HepG2 (cell line): ENCODE results near the gene SCYL1. TPM values are rescaled to one million over a fixed set of nuclear protein-coding genes. Genes with fewer than 3 reads are reported as not detected.

Source experiments
- ARID5B ChIP-seq: IDR thresholded peaks from 2 replicates; pipeline ENCODE4 v1.4.0; 2020; ENCODE audit warnings: mild to moderate bottlenecking, missing genetic modification reagents
- ARNTL ChIP-seq: sonication (generic); formaldehyde crosslinking; IDR thresholded peaks from 2 replicates; pipeline ENCODE4 v1.4.0; 2020; ENCODE audit warnings: mild to moderate bottlenecking, missing genetic modification reagents
- FOSL1 ChIP-seq: sonication (generic); formaldehyde crosslinking; IDR thresholded peaks from 2 replicates; pipeline ENCODE4 v1.9.0; 2021; ENCODE audit warnings: missing genetic modification reagents, borderline replicate concordance
- GABPB1 ChIP-seq: IDR thresholded peaks from 2 replicates; pipeline ENCODE4 v1.6.1; 2016; ENCODE audit warnings: mild to moderate bottlenecking, missing genetic modification reagents, moderate library complexity, missing compliant biosample characterization
- ISL2 ChIP-seq: sonication (generic); formaldehyde crosslinking; IDR thresholded peaks from 2 replicates; pipeline ENCODE4 v1.5.0; 2020; ENCODE audit warnings: missing genetic modification reagents
- JUND ChIP-seq: sonication (generic); formaldehyde crosslinking; IDR thresholded peaks from 2 replicates; pipeline ENCODE4 v1.8.0; 2022; ENCODE audit warnings: mild to moderate bottlenecking, missing genetic modification reagents
- LCORL ChIP-seq, 2 experiments: fragments of 450-650 bp in 1 of 2; sonication (generic) in 1 of 2; formaldehyde crosslinking in 1 of 2; IDR thresholded peaks; 2 replicates each; pipeline versions ENCODE4 v1.5.0 to v1.6.1; 2017 to 2020; ENCODE audit warnings: antibody characterized with exemption in 1 of 2, missing genetic modification reagents in 1 of 2
- NFYB ChIP-seq: sonication (generic); formaldehyde crosslinking; IDR thresholded peaks from 2 replicates; pipeline ENCODE4 v1.4.0; 2020; ENCODE audit warnings: missing genetic modification reagents
- NR2F6 ChIP-seq, 2 experiments: IDR thresholded peaks; 2 replicates each; pipeline ENCODE4 v1.6.1; 2016; ENCODE audit warnings: antibody characterized with exemption in 1 of 2, mild to moderate bottlenecking in 1 of 2
- PHF21A ChIP-seq: sonication (generic); formaldehyde crosslinking; IDR thresholded peaks from 2 replicates; pipeline ENCODE4 v1.5.0; 2020; ENCODE audit warnings: mild to moderate bottlenecking, missing genetic modification reagents
- SKI ChIP-seq: fragments of 450-650 bp; IDR thresholded peaks from one replicate; pipeline ENCODE4 v1.6.1; 2018; ENCODE audit warnings: mild to moderate bottlenecking; ENCODE audit not compliant: partially characterized antibody
- SKIL ChIP-seq: sonication (generic); formaldehyde crosslinking; IDR thresholded peaks from 2 replicates; pipeline ENCODE4 v1.8.0; 2022; ENCODE audit warnings: missing genetic modification reagents, mild to moderate bottlenecking, moderate library complexity, borderline replicate concordance
- ZBTB39 ChIP-seq: sonication (generic); formaldehyde crosslinking; IDR thresholded peaks from 2 replicates; pipeline ENCODE4 v1.5.0; 2020; ENCODE audit warnings: missing genetic modification reagents
- ZNF292 ChIP-seq: sonication (generic); formaldehyde crosslinking; IDR thresholded peaks from 2 replicates; pipeline ENCODE4 v1.8.1; 2022; ENCODE audit warnings: mild to moderate bottlenecking, low read depth, missing genetic modification reagents, borderline replicate concordance
- ZNF503 ChIP-seq: sonication (generic); formaldehyde crosslinking; IDR thresholded peaks from 2 replicates; pipeline ENCODE4 v1.4.0; 2020; ENCODE audit warnings: missing genetic modification reagents
- ZNF691 ChIP-seq: sonication (generic); formaldehyde crosslinking; IDR thresholded peaks from 2 replicates; pipeline ENCODE4 v1.4.0; 2020; ENCODE audit warnings: missing genetic modification reagents, low read depth, mild to moderate bottlenecking, borderline replicate concordance
- polyA plus RNA-seq, 8 experiments: library from polyadenylated mRNA; depleted of rRNA in 3 of 8; stranded (reverse) in 7 of 8; unstranded in 1 of 8; fragments of >200 nt; fragmentation: Illumina TruSeq in 4 of 8; extraction: Trizol in 4 of 8; gene quantifications; 2 replicates each; pipeline versions ENCODE4 v1.2.1 to v1.2.3, GENCODE V29; 2011 to 2016; ENCODE audit warnings: low read depth in 4 of 8, missing spikeins in 1 of 8, mixed read lengths in 1 of 8; ENCODE audit not compliant: insufficient read depth in 1 of 8
- total RNA-seq, 5 experiments: library from RNA; depleted of rRNA; stranded (reverse); fragments of >200 nt; fragmentation: Illumina TruSeq; extraction: Trizol; gene quantifications; 2 replicates each; pipeline ENCODE4 v1.2.3, GENCODE V29; 2016; ENCODE audit warnings: low read depth in 1 of 5

Gene SCYL1
- total and polyA plus RNA-seq, 2 of the 13 experiments (the other 11 are each of a cell fraction or from before 2014, with no cell fraction given) = 65.9 to 103 TPM

GRCh38 chr11:65529475-65530156 is 4.7 kb downstream of the SCYL1 start (continued):
- TF ChIP-seq ZNF691 = no peak
- TF ChIP-seq GABPB1 (CRISPR knock-in tag) = peak; percentile 42
- no peak for TF ChIP-seq NFYB (CRISPR knock-in tag)
- TF ChIP-seq ZBTB39 (CRISPR knock-in tag) = peak; percentile 79; the same call in 1 of the 2 replicates
- peak; percentile 45; the same call in 1 of the 2 replicates for TF ChIP-seq ISL2
- TF ChIP-seq NR2F6 (IDR thresholded peaks at IDR 0.05) = peak; percentile 96
- peak; percentile 95 for TF ChIP-seq NR2F6 (CRISPR knock-in tag; IDR thresholded peaks at IDR 0.05)
- peak; percentile 54; the same call in 1 of the 2 replicates for TF ChIP-seq ZNF503
- TF ChIP-seq ARNTL = peak; percentile 67; the same call in 1 of the 2 replicates
- peak; percentile 83 for TF ChIP-seq SKI
- TF ChIP-seq ZNF292 (CRISPR knock-in tag) = 0 out of 2 replicates have a peak, but pooled peaks have one; percentile 42
- peak; percentile 83 for TF ChIP-seq SKIL (CRISPR knock-in tag)
- peak; percentile 53 for TF ChIP-seq ARID5B (CRISPR knock-in tag)
- no peak for TF ChIP-seq LCORL (IDR thresholded peaks at IDR 0.05)
- TF ChIP-seq LCORL (CRISPR knock-in tag; IDR thresholded peaks at IDR 0.05) = peak; percentile 81
- peak; percentile 48; the same call in 1 of the 2 replicates for TF ChIP-seq JUND
- peak; percentile 49; the same call in 1 of the 2 replicates for TF ChIP-seq FOSL1 (CRISPR knock-in tag)
- peak; percentile 70 for TF ChIP-seq PHF21A (CRISPR knock-in tag)
